ENCODE results near the gene LYPLAL1.
"Not testable (repeated sequence)": the region's sequence is repeated elsewhere in the genome, so short reads cannot be mapped to it uniquely, and the experiment has no call there.

Gene LYPLAL1

GRCh38 chr1:219215477-219215876 lies 41.8 kb downstream of the LYPLAL1 start:
- no peak for DNase-seq (ENCODE audit: low read depth in 3 of 3)

GRCh38 chr1:219220945-219221344 lies 47.3 kb downstream of the LYPLAL1 start:
- no peak for DNase-seq (ENCODE audit: low read depth in 3 of 3)

GRCh38 chr1:219223496-219223895 lies 49.8 kb downstream of the LYPLAL1 start:
- no peak for DNase-seq (ENCODE audit: low read depth in 3 of 3)

GRCh38 chr1:219226196-219226595 lies 52.5 kb downstream of the LYPLAL1 start:
- no peak for DNase-seq (ENCODE audit: low read depth in 3 of 3)

GRCh38 chr1:219227360-219228057 lies 53.8 kb downstream of the LYPLAL1 start:
- DNase-seq (ENCODE audit: low read depth in 3 of 3), result no peak

GRCh38 chr1:219228058-219228419 lies 54.4 kb downstream of the LYPLAL1 start:
- no peak for DNase-seq (ENCODE audit: low read depth in 3 of 3)

GRCh38 chr1:219232890-219233289 lies 59.2 kb downstream of the LYPLAL1 start:
- no peak for DNase-seq (ENCODE audit: low read depth in 3 of 3)

- no peak for DNase-seq (ENCODE audit: low read depth in 3 of 3)
Measured at GRCh38 chr1:219235903-219236481, 62.3 kb downstream of the LYPLAL1 start.

- DNase-seq (ENCODE audit: low read depth in 3 of 3), result no peak
Measured at GRCh38 chr1:219236933-219237610, 63.4 kb downstream of the LYPLAL1 start.

- no peak for DNase-seq (ENCODE audit: low read depth in 3 of 3)
Measured at GRCh38 chr1:219239518-219239917, 65.8 kb downstream of the LYPLAL1 start.

GRCh38 chr1:219244864-219245263 lies 71.2 kb downstream of the LYPLAL1 start:
- DNase-seq (ENCODE audit: low read depth in 3 of 3), result no peak

GRCh38 chr1:219247441-219247840 lies 73.8 kb downstream of the LYPLAL1 start:
- DNase-seq (ENCODE audit: low read depth in 3 of 3), result no peak

- DNase-seq (ENCODE audit: low read depth in 3 of 3), result not testable (repeated sequence)
Measured at GRCh38 chr1:219250468-219250867, 76.8 kb downstream of the LYPLAL1 start.

GRCh38 chr1:219257751-219258150 lies 84.1 kb downstream of the LYPLAL1 start:
- no peak for DNase-seq (ENCODE audit: low read depth in 3 of 3)

GRCh38 chr1:219261454-219261853 lies 87.8 kb downstream of the LYPLAL1 start:
- no peak for DNase-seq (ENCODE audit: low read depth in 3 of 3)
